KMS-11 (cell line): ENCODE results near the gene DIAPH2.

Experiments
- H2AFZ ChIP-seq: fragments of 200-600 bp; sonication (generic); 2 replicates; pipeline ENCODE4 v1.6.1; 2016; ENCODE audit warnings: antibody characterized with exemption, mixed run types, low read depth
- H3K27ac ChIP-seq: fragments of 200-600 bp; sonication (generic); 2 replicates; pipeline ENCODE4 v1.6.1; 2016; ENCODE audit warnings: mild to moderate bottlenecking, mixed run types
- H3K27me3 ChIP-seq: fragments of 200-600 bp; sonication (generic); 2 replicates; pipeline ENCODE4 v1.6.1; 2017; ENCODE audit warnings: mild to moderate bottlenecking, low read depth, mixed run types, moderate library complexity; ENCODE audit not compliant: insufficient read depth
- H3K36me3 ChIP-seq: fragments of 200-600 bp; sonication (generic); 2 replicates; pipeline ENCODE4 v1.6.1; 2017; ENCODE audit warnings: mild to moderate bottlenecking, mixed run types; ENCODE audit not compliant: insufficient read depth
- H3K4me1 ChIP-seq: fragments of 200-600 bp; sonication (generic); 2 replicates; pipeline ENCODE4 v1.6.1; 2016; ENCODE audit warnings: mild to moderate bottlenecking, low read depth, mixed run types; ENCODE audit not compliant: poor library complexity, severe bottlenecking
- H3K4me2 ChIP-seq: fragments of 200-600 bp; sonication (generic); 2 replicates; pipeline ENCODE4 v1.7.0; 2016; ENCODE audit warnings: mild to moderate bottlenecking, mixed run types
- H3K4me3 ChIP-seq: fragments of 200-600 bp; sonication (generic); IDR thresholded peaks from 2 replicates; pipeline ENCODE4 v1.6.1; 2017; ENCODE audit warnings: low read depth, low read length, mixed read lengths; ENCODE audit not compliant: insufficient read depth
- H3K79me2 ChIP-seq: fragments of 200-600 bp; sonication (generic); 2 replicates; pipeline ENCODE4 v1.6.1; 2016; ENCODE audit warnings: low read depth, mixed run types; ENCODE audit not compliant: insufficient read depth
- H3K9ac ChIP-seq: fragments of 200-600 bp; sonication (generic); 2 replicates; pipeline ENCODE4 v1.6.1; 2016; ENCODE audit warnings: mild to moderate bottlenecking, mixed run types
- H4K20me1 ChIP-seq: fragments of 200-600 bp; sonication (generic); 2 replicates; pipeline ENCODE4 v1.6.1; 2016; ENCODE audit warnings: mild to moderate bottlenecking, mixed run types; ENCODE audit not compliant: insufficient read depth
- CTCF ChIP-seq: fragments of 200-600 bp; sonication (generic); conservative IDR thresholded peaks from 2 replicates; pipeline ENCODE4 v1.6.1; 2017; ENCODE audit warnings: low read depth, mild to moderate bottlenecking, antibody characterized with exemption, low read length, moderate library complexity, mixed read lengths

DIAPH2 gene

GRCh38 chrX:97006167-97006566, 321.5 kb downstream of the DIAPH2 start:
- Histone ChIP-seq H3K27ac (no peak overlapping the region), H3K4me2 (no peak overlapping the region), H2AFZ (no peak overlapping the region), H3K27me3 (no peaks in the 10 kb centered on the region), H3K36me3 (no peaks in the 10 kb centered on the region), H3K4me1 (no peaks in the 10 kb centered on the region), H3K79me2 (no peaks in the 10 kb centered on the region), H4K20me1 (no peaks in the 10 kb centered on the region), H3K9ac (no peak overlapping the region), H3K4me3 (no peak overlapping the region)
- TF ChIP-seq CTCF, result no peak

GRCh38 chrX:97009391-97009790, 324.7 kb downstream of the DIAPH2 start:
- H3K27ac ChIP-seq, result no peak overlapping the region
- H4K20me1 ChIP-seq, result no peaks in the 10 kb centered on the region
- H3K36me3 ChIP-seq, result no peaks in the 10 kb centered on the region
- no peaks in the 10 kb centered on the region for H3K4me1 ChIP-seq
- no peaks in the 10 kb centered on the region for H3K27me3 ChIP-seq
- no peak for TF ChIP-seq CTCF
- H2AFZ ChIP-seq, result no peak overlapping the region
- no peaks in the 10 kb centered on the region for H3K79me2 ChIP-seq
- no peak overlapping the region for H3K4me2 ChIP-seq
- no peak overlapping the region for H3K4me3 ChIP-seq
- H3K9ac ChIP-seq, result no peak overlapping the region

GRCh38 chrX:97011540-97011939, 326.9 kb downstream of the DIAPH2 start:
- no peak overlapping the region for H2AFZ ChIP-seq
- H3K36me3 ChIP-seq, result no peaks in the 10 kb centered on the region
- H3K4me3 ChIP-seq, result no peak overlapping the region
- no peaks in the 10 kb centered on the region for H3K27me3 ChIP-seq
- H3K27ac ChIP-seq, result no peak overlapping the region
- TF ChIP-seq CTCF, result no peak
- no peaks in the 10 kb centered on the region for H4K20me1 ChIP-seq
- H3K4me1 ChIP-seq, result no peaks in the 10 kb centered on the region
- no peak overlapping the region for H3K9ac ChIP-seq
- no peak overlapping the region for H3K4me2 ChIP-seq
- no peaks in the 10 kb centered on the region for H3K79me2 ChIP-seq

- Histone ChIP-seq H3K79me2 (no peaks in the 10 kb centered on the region), H2AFZ (no peak overlapping the region), H3K4me2 (no peak overlapping the region), H3K4me3 (no peak overlapping the region), H3K4me1 (no peaks in the 10 kb centered on the region), H3K9ac (no peak overlapping the region), H4K20me1 (no peaks in the 10 kb centered on the region), H3K36me3 (no peaks in the 10 kb centered on the region), H3K27me3 (no peaks in the 10 kb centered on the region), H3K27ac (no peak overlapping the region)
- TF ChIP-seq CTCF, result no peak
Observed at GRCh38 chrX:97016106-97016505, 331.5 kb downstream of the DIAPH2 start.

- Histone ChIP-seq H3K4me2 (no peak overlapping the region), H3K4me3 (no peak overlapping the region), H3K27me3 (no peaks in the 10 kb centered on the region), H3K27ac (no peak overlapping the region), H4K20me1 (no peaks in the 10 kb centered on the region), H2AFZ (no peak overlapping the region), H3K36me3 (no peaks in the 10 kb centered on the region), H3K79me2 (no peaks in the 10 kb centered on the region), H3K4me1 (no peaks in the 10 kb centered on the region), H3K9ac (no peak overlapping the region)
- no peak for TF ChIP-seq CTCF
Observed at GRCh38 chrX:97021680-97022079, 337.0 kb downstream of the DIAPH2 start.
